Upper lobe of left lung (tissue), 6 donors: ENCODE measurements around the gene HOXA7. TPM values are rescaled to one million over a fixed set of nuclear protein-coding genes. Genes with fewer than 3 reads are reported as not detected.
A peak's percentile ranks its signal among the peaks of the same experiment; 100 is the strongest.

ENCODE experiments used
- ATAC-seq, 2 donors: fragments of 200-7000 bp; cut with Tn5 transposase; one replicate each; pipeline ENCODE4 v1.9.1; 2022; ENCODE audit warnings: mild to moderate bottlenecking in 2 of 2, moderate library complexity in 2 of 2; ENCODE audit not compliant: low FRiP score in 2 of 2
- DNase-seq, 2 donors: peaks; one replicate each; pipeline ENCODE4 v3.0.0-alpha.2; 2019 to 2020
- H3K27ac ChIP-seq, 4 donors: fragments of 200-600 bp; sonication (generic); one replicate each; pipeline ENCODE4 v1.5.1; 2016 to 2019
- H3K27me3 ChIP-seq, 4 donors: fragments of 200-600 bp; sonication (generic); one replicate each; pipeline ENCODE4 v1.5.1; 2017 to 2019
- H3K36me3 ChIP-seq, 4 donors: fragments of 200-600 bp; sonication (generic); one replicate each; pipeline ENCODE4 v1.5.1; 2016 to 2019
- H3K4me1 ChIP-seq, 4 donors: fragments of 200-600 bp; sonication (generic); one replicate each; pipeline ENCODE4 v1.5.1; 2018 to 2019
- H3K4me3 ChIP-seq, 4 donors: fragments of 200-600 bp; sonication (generic); one replicate each; pipeline ENCODE4 v1.5.1; 2017 to 2019; ENCODE audit warnings: mild to moderate bottlenecking in 2 of 4, moderate library complexity in 1 of 4
- H3K9me3 ChIP-seq, 4 donors: fragments of 200-600 bp; sonication (generic); one replicate each; pipeline ENCODE4 v1.5.1; 2018 to 2019
- EP300 ChIP-seq, 4 donors: sonication (generic); formaldehyde crosslinking; IDR thresholded peaks; one replicate each; pipeline ENCODE4 v1.5.1; 2017; ENCODE audit warnings: antibody characterized with exemption in 4 of 4, control low read depth in 2 of 4
- POLR2A ChIP-seq, 4 donors: fragments of 450-650 bp; IDR thresholded peaks; one replicate each; pipeline ENCODE4 v1.5.1; 2016 to 2017; ENCODE audit warnings: antibody characterized with exemption in 4 of 4, mild to moderate bottlenecking in 2 of 4
- POLR2AphosphoS5 ChIP-seq, 2 donors: sonication (generic); formaldehyde crosslinking; IDR thresholded peaks; one replicate each; pipeline ENCODE4 v1.5.1; 2017; ENCODE audit warnings: antibody characterized with exemption in 2 of 2
- WGBS, 2 donors: methylation state at CpG; one replicate each; pipeline ENCODE4 v1.1.5; 2017 to 2018; 5-methylcytosine and 5-hydroxymethylcytosine counted together
- total RNA-seq, 6 donors: library from RNA; depleted of rRNA in 4 of 6; stranded (reverse); fragments of >200 nt in 4 of 6; gene quantifications; one replicate each; pipeline versions ENCODE4 v1.1.0 to v1.2.1, GENCODE V29; 2016 to 2021
- TF ChIP-seq, protein P1 (sequence below), 6 experiments: fragments of 450-650 bp in 4 of 6; fragments of 200-600 bp in 2 of 6; sonication (generic) in 2 of 6; IDR thresholded peaks; one replicate each; pipeline ENCODE4 v1.5.1; 2016 to 2019; ENCODE audit warnings: antibody characterized with exemption in 6 of 6
- donor health status: DM: no; HTN: no; CAD: no; lungs with moderate emphysema.
- donor health status: DM: no; HTN: yes; CAD: no; lungs with severe emphysema.

Gene HOXA7
- total RNA-seq, 6 donors from 2014 or later, result 0.46 to 3.3 (median 2.5) TPM; not detected in 2

DNA sequence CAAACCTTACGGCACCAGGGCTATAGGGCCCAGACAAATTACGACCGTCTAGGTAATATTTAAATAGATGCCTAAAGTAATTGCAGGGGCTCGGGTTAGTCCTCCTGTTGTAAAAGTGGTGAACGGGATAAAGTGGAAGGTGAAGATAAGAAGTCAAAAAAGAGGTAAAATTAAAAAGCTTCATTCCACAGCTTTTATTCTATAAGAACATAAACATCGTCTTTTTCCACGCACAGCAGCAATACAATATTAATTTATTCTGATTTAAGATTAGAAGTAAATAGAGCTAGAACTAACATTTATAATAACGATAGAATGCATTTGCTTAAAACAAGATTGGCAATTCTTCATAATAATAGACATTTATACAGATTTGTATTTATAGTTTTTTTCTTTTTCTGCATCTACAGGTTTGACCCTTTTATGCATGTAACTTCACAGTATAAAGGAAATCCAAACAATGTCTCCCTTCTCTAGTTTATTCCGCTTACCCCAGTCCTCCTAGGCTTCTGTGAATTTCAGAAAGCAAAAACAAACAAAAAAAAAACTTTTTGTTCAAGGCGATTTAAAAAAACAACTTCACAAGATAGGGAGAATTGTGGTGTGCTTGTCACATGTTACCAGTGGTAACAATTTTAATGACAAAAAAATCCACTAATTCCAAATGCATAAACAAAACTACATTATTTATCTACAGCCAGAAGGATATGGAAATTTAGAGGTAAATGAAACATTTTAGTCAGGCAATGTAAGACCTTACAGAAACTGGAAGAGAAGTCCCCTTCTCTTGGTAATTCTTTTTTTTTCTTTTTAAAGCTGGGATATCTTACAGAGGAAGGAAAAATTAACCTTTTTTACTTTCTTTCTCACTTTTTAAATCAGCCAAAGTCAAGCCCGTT lies 14.2 kb upstream of the HOXA7 start:
- no peaks in the 10 kb centered on the region for H3K36me3 ChIP-seq
- no peak for ATAC-seq
- no peak for DNase-seq
- no peak overlapping the region for H3K27ac ChIP-seq
- H3K27me3 ChIP-seq, result peaks cover 2 to 98% (median 84%) of the 10 kb centered on the region in 4 donors
- H3K9me3 ChIP-seq, result peaks cover 0 to 10% (median 0%) of the 10 kb centered on the region in 4 donors
- TF ChIP-seq, protein P1, sequence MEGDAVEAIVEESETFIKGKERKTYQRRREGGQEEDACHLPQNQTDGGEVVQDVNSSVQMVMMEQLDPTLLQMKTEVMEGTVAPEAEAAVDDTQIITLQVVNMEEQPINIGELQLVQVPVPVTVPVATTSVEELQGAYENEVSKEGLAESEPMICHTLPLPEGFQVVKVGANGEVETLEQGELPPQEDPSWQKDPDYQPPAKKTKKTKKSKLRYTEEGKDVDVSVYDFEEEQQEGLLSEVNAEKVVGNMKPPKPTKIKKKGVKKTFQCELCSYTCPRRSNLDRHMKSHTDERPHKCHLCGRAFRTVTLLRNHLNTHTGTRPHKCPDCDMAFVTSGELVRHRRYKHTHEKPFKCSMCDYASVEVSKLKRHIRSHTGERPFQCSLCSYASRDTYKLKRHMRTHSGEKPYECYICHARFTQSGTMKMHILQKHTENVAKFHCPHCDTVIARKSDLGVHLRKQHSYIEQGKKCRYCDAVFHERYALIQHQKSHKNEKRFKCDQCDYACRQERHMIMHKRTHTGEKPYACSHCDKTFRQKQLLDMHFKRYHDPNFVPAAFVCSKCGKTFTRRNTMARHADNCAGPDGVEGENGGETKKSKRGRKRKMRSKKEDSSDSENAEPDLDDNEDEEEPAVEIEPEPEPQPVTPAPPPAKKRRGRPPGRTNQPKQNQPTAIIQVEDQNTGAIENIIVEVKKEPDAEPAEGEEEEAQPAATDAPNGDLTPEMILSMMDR (IDR thresholded peaks at IDR 0.05), result no peak
- TF ChIP-seq POLR2AphosphoS5 (IDR thresholded peaks at IDR 0.05) (no peak), EP300 (IDR thresholded peaks at IDR 0.05) (no peak), POLR2A (IDR thresholded peaks at IDR 0.05) (no peak)
- H3K4me1 ChIP-seq, result peaks cover 24 to 59% (median 46%) of the 10 kb centered on the region in 4 donors
- WGBS, 2 donors, result 23 to 30% methylated on average over 11 of the region's 11 CpGs
- H3K4me3 ChIP-seq, result peak overlapping the region in 1 of 4 donors; percentile 29

DNA sequence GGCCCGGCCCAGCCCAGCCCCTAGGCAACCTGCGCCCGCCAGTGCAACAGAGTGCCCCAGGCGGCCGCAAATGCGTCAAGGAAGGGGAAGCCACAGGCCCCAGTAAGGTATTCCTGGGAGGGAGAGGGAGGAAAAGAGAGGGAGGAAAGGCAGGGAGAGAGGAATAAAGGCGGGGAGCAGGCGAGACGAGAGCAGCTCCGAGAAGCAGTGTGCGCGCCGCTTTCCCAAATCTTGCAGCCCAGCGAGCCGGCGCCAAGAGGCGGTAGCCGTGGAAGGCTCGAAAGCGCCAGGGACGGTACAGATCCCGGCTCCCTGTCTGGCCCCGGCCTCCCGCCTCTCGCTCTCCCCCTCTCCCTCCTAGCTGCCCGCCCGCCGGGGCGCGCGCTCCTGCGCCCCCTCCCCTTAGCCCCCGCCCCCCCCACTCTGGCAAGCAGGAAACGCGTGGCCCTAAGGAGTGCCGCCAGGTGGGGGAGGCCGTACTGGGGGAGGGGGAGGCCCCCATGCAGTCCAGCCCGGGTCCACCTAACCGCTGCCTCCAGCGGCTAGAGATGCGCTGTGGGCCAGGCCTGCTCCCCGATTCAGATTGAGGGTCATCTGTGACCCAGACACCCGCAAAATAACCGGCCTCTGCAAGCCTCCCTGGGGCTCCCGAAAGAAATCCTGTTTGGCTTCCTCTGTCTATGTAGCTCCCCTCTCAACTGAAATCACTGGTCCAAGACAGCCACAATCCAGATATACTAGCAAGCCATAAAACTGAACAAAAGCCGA lies 13.4 kb upstream of the HOXA7 start:
- Histone ChIP-seq H3K4me3 (peak overlapping the region in 2 of 4 donors; percentile 0 to 29), H3K27me3 (peaks cover 4 to 97% (median 83%) of the 10 kb centered on the region in 4 donors), H3K9me3 (peaks cover 0 to 10% (median 0%) of the 10 kb centered on the region in 4 donors), H3K4me1 (peaks cover 24 to 65% (median 53%) of the 10 kb centered on the region in 4 donors), H3K36me3 (no peaks in the 10 kb centered on the region), H3K27ac (no peak overlapping the region)
- TF ChIP-seq, protein P1 (IDR thresholded peaks at IDR 0.05), result no peak
- TF ChIP-seq EP300 (IDR thresholded peaks at IDR 0.05) (no peak), POLR2AphosphoS5 (IDR thresholded peaks at IDR 0.05) (no peak), POLR2A (IDR thresholded peaks at IDR 0.05) (no peak)
- 7 to 8% methylated on average over 29 to 32 of the region's 46 CpGs for WGBS, 2 donors
- peak in 1 of 2 donors; percentile 67 for DNase-seq
- ATAC-seq, result no peak

GRCh38 chr7:27168265-27168947 lies 11.9 kb upstream of the HOXA7 start:
- Histone ChIP-seq H3K27ac (no peak overlapping the region), H3K36me3 (no peaks in the 10 kb centered on the region), H3K27me3 (peaks cover 4 to 94% (median 74%) of the 10 kb centered on the region in 4 donors), H3K9me3 (peaks cover 0 to 6% (median 0%) of the 10 kb centered on the region in 4 donors), H3K4me3 (no peak overlapping the region), H3K4me1 (peaks cover 13 to 61% (median 50%) of the 10 kb centered on the region in 4 donors)
- peak in 1 of 2 donors; percentile 69 for DNase-seq
- TF ChIP-seq POLR2A (IDR thresholded peaks at IDR 0.05) (no peak), POLR2AphosphoS5 (IDR thresholded peaks at IDR 0.05) (no peak), EP300 (IDR thresholded peaks at IDR 0.05) (no peak)
- TF ChIP-seq, protein P1 (IDR thresholded peaks at IDR 0.05), result no peak
- 28 to 29% methylated on average over 14 to 21 of the region's 25 CpGs for WGBS, 2 donors
- no peak for ATAC-seq

DNA sequence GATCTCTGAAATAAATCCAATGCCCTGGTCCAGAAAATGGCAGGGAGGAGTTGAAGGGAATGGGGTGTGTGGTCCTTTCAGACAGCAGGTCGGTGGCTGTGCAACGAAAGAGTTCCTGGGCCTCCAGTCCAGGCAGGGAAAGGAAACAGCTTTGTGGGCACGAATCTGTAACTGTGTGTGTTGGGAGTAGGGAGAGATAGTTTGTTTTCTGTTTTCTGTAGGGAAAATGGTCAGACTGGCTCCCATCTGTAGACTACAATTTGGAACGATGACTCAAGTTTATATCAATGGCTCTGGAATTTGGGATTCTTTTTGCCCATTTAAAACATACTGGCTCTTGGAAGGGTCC lies 11.4 kb upstream of the HOXA7 start:
- DNase-seq (no peak), ATAC-seq (no peak)
- Histone ChIP-seq H3K27ac (no peak overlapping the region), H3K27me3 (peaks cover 4 to 89% (median 69%) of the 10 kb centered on the region in 4 donors), H3K4me1 (peaks cover 8 to 56% (median 45%) of the 10 kb centered on the region in 4 donors), H3K4me3 (no peak overlapping the region), H3K9me3 (peaks cover 0 to 5% (median 0%) of the 10 kb centered on the region in 4 donors), H3K36me3 (no peaks in the 10 kb centered on the region)
- TF ChIP-seq, protein P1 (IDR thresholded peaks at IDR 0.05), result no peak
- no peak for TF ChIP-seq POLR2A (IDR thresholded peaks at IDR 0.05)
- no peak for TF ChIP-seq POLR2AphosphoS5 (IDR thresholded peaks at IDR 0.05)
- WGBS, 2 donors, result 22 to 39% methylated on average over 4 of the region's 4 CpGs
